ENCODE data around the gene BAIAP2L1. TPM values are rescaled to one million over a fixed set of nuclear protein-coding genes. Genes with fewer than 3 reads are reported as not detected.
A peak's percentile ranks its signal among the peaks of the same experiment; 100 is the strongest.

The BAIAP2L1 gene
- total and polyA plus RNA-seq, 2 of the 8 experiments (the other 6 are each of a cell fraction or from before 2014, with no cell fraction given) = 19.2 to 42.9 TPM

DNA sequence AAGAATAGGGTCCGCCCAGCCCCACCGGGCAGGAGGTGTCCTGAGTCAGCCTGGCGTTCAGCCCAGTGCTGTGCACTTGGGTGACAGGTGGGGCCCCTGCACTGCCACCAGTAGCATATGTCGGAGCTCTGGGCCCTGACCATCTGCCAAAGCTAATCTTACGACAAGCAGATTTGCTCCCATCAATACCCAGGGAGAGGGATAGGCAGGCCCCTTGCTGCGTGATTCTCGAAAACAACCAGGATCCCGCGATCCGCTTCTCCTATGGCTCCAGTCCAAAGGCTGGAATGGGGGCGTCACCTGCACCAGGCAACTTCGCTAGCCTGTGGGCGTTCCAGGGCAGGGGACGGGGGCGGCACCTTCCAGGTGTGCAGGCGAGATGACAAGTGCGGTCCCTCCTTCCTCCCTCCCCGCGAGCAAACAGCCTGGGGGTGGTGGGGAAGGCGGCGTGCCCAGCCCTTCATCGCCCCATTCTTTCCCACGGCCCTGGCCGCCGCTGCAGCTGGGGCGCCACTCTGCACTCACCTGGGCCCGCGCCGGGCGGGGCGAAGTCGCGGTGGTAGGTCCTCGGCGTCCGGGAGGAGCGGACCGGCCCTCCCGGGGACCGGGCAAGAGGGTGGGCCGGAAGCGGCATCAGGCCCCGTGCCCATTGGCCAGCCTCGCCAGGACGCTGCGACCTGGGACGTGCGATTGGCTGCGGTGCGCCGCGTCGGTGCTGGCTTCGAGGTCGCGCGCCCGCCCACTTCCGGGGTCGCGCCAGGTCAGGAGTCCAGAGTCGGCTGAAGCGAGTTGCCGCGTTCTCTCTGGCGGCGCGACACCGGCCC is 149.1 kb downstream of the BAIAP2L1 start, which contains the start of gene TECPR1 (continued):
- TF ChIP-seq RAD21 (IDR thresholded peaks at IDR 0.05 in 1 of 2, conservative IDR thresholded peaks at IDR 0.05 in 1 of 2; ENCODE audit: low read depth in 2 of 2, low read length in 2 of 2) (no peak), SP1 (IDR thresholded peaks at IDR 0.05; ENCODE audit: low read depth, low read length) (peak; percentile 83), CEBPB (IDR thresholded peaks at IDR 0.05; ENCODE audit: low read depth, low read length) (no peak), PHF8 (conservative IDR thresholded peaks at IDR 0.05; ENCODE audit: low read depth, low read length) (no peak; the same call in 1 of the 2 replicates), BRCA1 (IDR thresholded peaks at IDR 0.05; ENCODE audit: low read depth, low read length) (peak; percentile 52), CBX8 (IDR thresholded peaks at IDR 0.05; ENCODE audit: borderline replicate concordance, low read depth, low read length) (no peak), HDAC6 (IDR thresholded peaks at IDR 0.05; ENCODE audit: low read depth, low read length) (no peak), NANOG (IDR thresholded peaks at IDR 0.05; ENCODE audit: insufficient read depth, low read depth, low read length, poor library complexity, severe bottlenecking) (no peak), SP2 (IDR thresholded peaks at IDR 0.05; ENCODE audit: low read length) (peak; percentile 27; the same call in 1 of the 2 replicates), TAF7 (optimal IDR thresholded peaks at IDR 0.05; ENCODE audit: borderline replicate concordance, low read depth, low read length) (no peak), RFX5 (IDR thresholded peaks at IDR 0.05; ENCODE audit: borderline replicate concordance, low read depth, low read length) (no peak), SAP30 (IDR thresholded peaks at IDR 0.05; ENCODE audit: insufficient read depth, insufficient replicate concordance, low read length) (peak; percentile 97), ASH2L (IDR thresholded peaks at IDR 0.05; ENCODE audit: low read length) (peak; percentile 77), CTBP2 (IDR thresholded peaks at IDR 0.05; ENCODE audit: borderline replicate concordance, insufficient read depth, insufficient read length, low read length) (no peak), TEAD4 (IDR thresholded peaks at IDR 0.05; ENCODE audit: low read depth, low read length) (peak; percentile 37; the same call in 1 of the 2 replicates), TBP (IDR thresholded peaks at IDR 0.05; ENCODE audit: low read depth, low read length) (no peak), KDM5A (IDR thresholded peaks at IDR 0.05; ENCODE audit: low read length) (no peak), E2F6 (IDR thresholded peaks at IDR 0.05) (no peak), CTCF (IDR thresholded peaks at IDR 0.05; ENCODE audit: control extremely low read depth in 1 of 3, insufficient read depth in 1 of 3, low read depth in 1 of 3, low read length in 3 of 3) (no peak), SIN3A (conservative IDR thresholded peaks at IDR 0.05 in 1 of 2, IDR thresholded peaks at IDR 0.05 in 1 of 2; ENCODE audit: low read depth in 1 of 2, low read length in 2 of 2) (peak; percentile 52 to 84; a peak in 3 of 4 replicates)
